Left lobe of liver (tissue), 2 donors: ENCODE measurements around the gene ACVR1B. TPM values are rescaled to one million over a fixed set of nuclear protein-coding genes. Genes with fewer than 3 reads are reported as not detected.

Source experiments
- ATAC-seq: fragments of 200-7000 bp; cut with Tn5 transposase; one replicate; pipeline ENCODE4 v1.9.1; 2020; ENCODE audit warnings: mild to moderate bottlenecking, moderate library complexity
- DNase-seq: peaks from one replicate; pipeline ENCODE4 v3.0.0-alpha.2; 2020; ENCODE audit warnings: low spot score
- total RNA-seq: library from RNA; stranded (reverse); gene quantifications from one replicate; pipeline ENCODE4 v1.2.1, GENCODE V29; 2021
- donor health status: DM: no; HTN: no; CAD: no; lungs with moderate emphysema.
- donor health status: DM: no; HTN: yes; CAD: no.

Gene ACVR1B
- total RNA-seq, 1 donor from 2014 or later: 28.0 TPM

GRCh38 chr12:51942501-51943000 lies 8.9 kb upstream of the ACVR1B start:
- DNase-seq: peak; percentile 31
- no peak for ATAC-seq

GRCh38 chr12:51943346-51943745 lies 8.2 kb upstream of the ACVR1B start:
- DNase-seq (peak; percentile 28), ATAC-seq (no peak)

GRCh38 chr12:51944608-51945233 lies 6.8 kb upstream of the ACVR1B start:
- ATAC-seq: no peak
- no peak for DNase-seq

GRCh38 chr12:51947246-51947996 lies 4.1 kb upstream of the ACVR1B start:
- ATAC-seq (no peak), DNase-seq (peak; percentile 32)

GRCh38 chr12:51948066-51948465 lies 3.4 kb upstream of the ACVR1B start:
- no peak for ATAC-seq
- peak; percentile 31 for DNase-seq

GRCh38 chr12:51949342-51950030 lies 2.0 kb upstream of the ACVR1B start:
- ATAC-seq (no peak), DNase-seq (peak; percentile 35)

- no peak for ATAC-seq
Observed at GRCh38 chr12:51950682-51951198, 759 bp upstream of the ACVR1B start.

GRCh38 chr12:51951843-51952722 lies 584 bp downstream of the ACVR1B start:
- ATAC-seq: peak; percentile 2
- DNase-seq: no peak

More at GRCh38 chr12:51950682-51951198, 759 bp upstream of the ACVR1B start:
- no peak for DNase-seq

- DNase-seq (peak; percentile 41), ATAC-seq (no peak)
Observed at GRCh38 chr12:51953089-51953488, 1.6 kb downstream of the ACVR1B start.

GRCh38 chr12:51953864-51954263 lies 2.4 kb downstream of the ACVR1B start:
- DNase-seq: peak; percentile 26
- ATAC-seq: no peak

GRCh38 chr12:51954561-51955361 lies 3.3 kb downstream of the ACVR1B start:
- ATAC-seq (peak; percentile 8), DNase-seq (peak; percentile 45)

- DNase-seq: peak; percentile 36
- no peak for ATAC-seq
Observed at GRCh38 chr12:51955702-51956101, 4.2 kb downstream of the ACVR1B start.

- ATAC-seq (no peak), DNase-seq (no peak)
Observed at GRCh38 chr12:51958542-51958941, 7.0 kb downstream of the ACVR1B start.

GRCh38 chr12:51959211-51959610 lies 7.7 kb downstream of the ACVR1B start:
- DNase-seq (peak; percentile 72), ATAC-seq (peak; percentile 63)

GRCh38 chr12:51959921-51960320 lies 8.4 kb downstream of the ACVR1B start:
- no peak for DNase-seq
- ATAC-seq: peak; percentile 52

- no peak for ATAC-seq
- no peak for DNase-seq
Observed at GRCh38 chr12:51960488-51960887, 9.0 kb downstream of the ACVR1B start.

- ATAC-seq: peak; percentile 67
- no peak for DNase-seq
Observed at GRCh38 chr12:51960890-51961289, 9.4 kb downstream of the ACVR1B start.

- ATAC-seq (no peak), DNase-seq (no peak)
Observed at GRCh38 chr12:51961834-51962233, 10.3 kb downstream of the ACVR1B start.

GRCh38 chr12:51962737-51963136 lies 11.2 kb downstream of the ACVR1B start:
- ATAC-seq (no peak), DNase-seq (no peak)

GRCh38 chr12:51963477-51963876 lies 12.0 kb downstream of the ACVR1B start:
- DNase-seq: no peak
- ATAC-seq: no peak
